A673 (cell line): ENCODE measurements around the gene NRG3. TPM values are rescaled to one million over a fixed set of nuclear protein-coding genes. Genes with fewer than 3 reads are reported as not detected.

Experiments used
- BruUV-seq: library from RNA; stranded (reverse); fragments of 400-500 nt; replicated peaks from 2 replicates; lab custom pipeline; 2021; lab: Mats Ljungman, UMichigan
- CTCF ChIA-PET: fragments of 300-600 bp; sonication (Branson Sonifier 250); formaldehyde crosslinking; loops from one replicate; lab custom pipeline; 2022; ENCODE audit warnings: antibody characterized with exemption; lab: Charles Lee
- POLR2A ChIA-PET: fragments of 300-600 bp; sonication (Branson Sonifier 250); formaldehyde crosslinking; loops from one replicate; lab custom pipeline; 2022; ENCODE audit warnings: antibody characterized with exemption; ENCODE audit not compliant: low non-redundant PET; lab: Charles Lee
- DNase-seq: peaks from one replicate; pipeline ENCODE4 v3.0.0-alpha.2; 2015; ENCODE audit warnings: low spot score
- H3K27ac ChIP-seq: fragments of 200-600 bp; sonication (generic); 2 replicates; pipeline ENCODE4 v1.5.1; 2016; ENCODE audit warnings: mixed run types, low read depth, mild to moderate bottlenecking, mixed read lengths, antibody characterized with exemption, low read length; ENCODE audit not compliant: poor library complexity, severe bottlenecking
- H3K27me3 ChIP-seq: fragments of 200-600 bp; sonication (generic); replicated peaks from 2 replicates; pipeline ENCODE4 v1.6.1; 2017; ENCODE audit warnings: mixed run types, low read depth, mild to moderate bottlenecking, mixed read lengths, antibody characterized with exemption, low read length; ENCODE audit not compliant: insufficient read depth, poor library complexity
- H3K36me3 ChIP-seq: fragments of 200-600 bp; sonication (generic); 2 replicates; pipeline ENCODE4 v1.6.1; 2016; ENCODE audit warnings: mixed run types, mild to moderate bottlenecking, mixed read lengths, antibody characterized with exemption, low read length; ENCODE audit not compliant: insufficient read depth, poor library complexity, severe bottlenecking
- H3K4me1 ChIP-seq: fragments of 200-600 bp; sonication (generic); 2 replicates; pipeline ENCODE4 v1.6.1; 2017; ENCODE audit warnings: mixed run types, mild to moderate bottlenecking, mixed read lengths, antibody characterized with exemption, low read length; ENCODE audit not compliant: insufficient read depth, poor library complexity, severe bottlenecking
- H3K4me3 ChIP-seq: fragments of 200-600 bp; sonication (generic); 2 replicates; pipeline ENCODE4 v1.5.1; 2016; ENCODE audit warnings: low read depth, mixed run types, mild to moderate bottlenecking, mixed read lengths, low read length; ENCODE audit not compliant: poor library complexity, severe bottlenecking
- H3K9me3 ChIP-seq: fragments of 200-600 bp; sonication (generic); 2 replicates; pipeline ENCODE4 v1.6.1; 2016; ENCODE audit warnings: mixed run types, low read depth, mild to moderate bottlenecking, mixed read lengths, antibody characterized with exemption, low read length; ENCODE audit not compliant: poor library complexity, severe bottlenecking
- CTCF ChIP-seq: fragments of 300-800, 200-600 bp; sonication (generic); conservative IDR thresholded peaks from 2 replicates; pipeline ENCODE4 v1.5.1; 2017; ENCODE audit warnings: low read depth, mild to moderate bottlenecking, antibody characterized with exemption, low read length, moderate library complexity, mixed read lengths
- EZH2 ChIP-seq: fragments of 200-600 bp; sonication (generic); IDR thresholded peaks from 2 replicates; pipeline ENCODE4 v1.6.1; 2017; ENCODE audit warnings: borderline replicate concordance, low read depth, mild to moderate bottlenecking, mixed read lengths, antibody characterized with exemption, low read length; ENCODE audit not compliant: poor library complexity, severe bottlenecking
- intact Hi-C: fragments of 100-400 bp; cut with micrococcal nuclease; formaldehyde crosslinking; loops from one replicate; pipeline ENCODE4 v1.10.0; 2022; ENCODE audit not compliant: unreplicated experiment
- total RNA-seq: library from RNA; stranded (reverse); gene quantifications from 2 replicates; pipeline ENCODE4 v1.2.3, GENCODE V29; 2021

Gene NRG3
- total RNA-seq, 1 experiment from 2014 or later, result not detected

GRCh38 chr10:82778908-82779307 is 903.9 kb downstream of the NRG3 start:
- no peaks in the 10 kb centered on the region for H3K27me3 ChIP-seq
- H3K4me1 ChIP-seq, result no peaks in the 10 kb centered on the region

GRCh38 chr10:82796510-82796909 is 921.5 kb downstream of the NRG3 start:
- no peaks in the 10 kb centered on the region for H3K36me3 ChIP-seq
- intact Hi-C loops, result loop anchor here (5.0 to 10.0 kb wide), 2 partner anchors 1076 to 1168 kb away; no protein-coding TSS in a partner anchor
- ChIA-PET POLR2A (no interaction called here), CTCF (interaction anchor here (0.6 kb wide), 1 partner anchor 775 kb away, joined by 3 read pairs; no protein-coding TSS in a partner anchor)
- no TSS peak for BruUV-seq
- no peak overlapping the region for H3K27ac ChIP-seq
- H3K4me3 ChIP-seq, result no peak overlapping the region
- TF ChIP-seq EZH2 (no peak), CTCF (peak; percentile 51)
- no peaks in the 10 kb centered on the region for H3K4me1 ChIP-seq
- no peaks in the 10 kb centered on the region for H3K9me3 ChIP-seq
- peak; percentile 2 for DNase-seq
- no peaks in the 10 kb centered on the region for H3K27me3 ChIP-seq

More at GRCh38 chr10:82778908-82779307, 903.9 kb downstream of the NRG3 start:
- Histone ChIP-seq H3K27ac (no peak overlapping the region), H3K9me3 (peaks cover 18% of the 10 kb centered on the region), H3K36me3 (no peaks in the 10 kb centered on the region), H3K4me3 (no peak overlapping the region)
- TF ChIP-seq CTCF (no peak), EZH2 (no peak)
- DNase-seq, result no peak
- ChIA-PET POLR2A (no interaction called here), CTCF (no interaction called here)
- intact Hi-C loops, result no loop called here
- BruUV-seq, result no TSS peak

- Histone ChIP-seq H3K9me3 (no peaks in the 10 kb centered on the region), H3K4me1 (no peaks in the 10 kb centered on the region), H3K27ac (no peak overlapping the region), H3K4me3 (no peak overlapping the region), H3K27me3 (no peaks in the 10 kb centered on the region), H3K36me3 (no peaks in the 10 kb centered on the region)
- POLR2A ChIA-PET, result no interaction called here
- DNase-seq, result no peak
- BruUV-seq, result no TSS peak
- TF ChIP-seq EZH2, result no peak
- no peak for TF ChIP-seq CTCF
- intact Hi-C loops, result no loop called here
- CTCF ChIA-PET, result no interaction called here
Observed at GRCh38 chr10:82801289-82801688, 926.3 kb downstream of the NRG3 start.
